ENCODE measurements around the gene ERICH6.
"Not testable (repeated sequence)": the region's sequence is repeated elsewhere in the genome, so short reads cannot be mapped to it uniquely, and the experiment has no call there.

The ERICH6 gene

DNA sequence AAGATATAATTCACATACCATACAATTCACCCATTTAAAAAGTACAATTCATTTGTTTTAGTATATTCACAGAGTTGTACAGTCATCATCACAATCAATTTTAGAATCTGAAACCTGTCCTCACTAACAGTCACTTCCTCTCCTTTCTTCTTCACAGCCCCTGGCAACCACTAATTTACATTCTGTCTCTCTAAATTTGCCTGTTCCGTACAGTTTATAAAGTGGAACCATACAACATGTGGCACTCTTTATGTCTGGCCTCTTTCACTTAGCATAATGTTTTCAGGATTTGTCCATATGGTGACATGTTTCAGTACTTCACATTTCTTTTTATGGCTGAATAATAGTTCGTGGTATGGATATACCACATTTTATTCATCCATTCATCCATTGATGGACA is 22.7 kb downstream of the ERICH6 start:
- DNase-seq = no peak

DNA sequence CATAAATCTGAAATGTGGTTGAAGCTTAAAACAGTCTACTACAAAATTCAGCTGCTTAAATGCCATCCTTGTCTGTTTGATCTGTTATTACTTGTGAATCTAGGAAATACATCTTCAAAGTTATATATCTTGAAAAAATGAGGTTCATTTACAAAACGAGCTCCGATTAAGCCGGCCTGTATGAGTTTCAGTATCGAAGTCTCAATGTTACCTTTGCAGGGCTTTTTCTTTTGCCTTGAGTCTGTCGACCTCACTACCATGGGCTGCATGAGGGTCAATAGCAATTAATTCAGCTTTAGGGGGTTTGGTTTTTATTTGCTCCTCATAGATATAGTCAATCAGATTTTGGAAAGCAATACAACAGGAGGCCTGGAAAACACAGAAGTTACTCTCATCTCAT is 23.2 kb downstream of the ERICH6 start:
- no peak for DNase-seq

DNA sequence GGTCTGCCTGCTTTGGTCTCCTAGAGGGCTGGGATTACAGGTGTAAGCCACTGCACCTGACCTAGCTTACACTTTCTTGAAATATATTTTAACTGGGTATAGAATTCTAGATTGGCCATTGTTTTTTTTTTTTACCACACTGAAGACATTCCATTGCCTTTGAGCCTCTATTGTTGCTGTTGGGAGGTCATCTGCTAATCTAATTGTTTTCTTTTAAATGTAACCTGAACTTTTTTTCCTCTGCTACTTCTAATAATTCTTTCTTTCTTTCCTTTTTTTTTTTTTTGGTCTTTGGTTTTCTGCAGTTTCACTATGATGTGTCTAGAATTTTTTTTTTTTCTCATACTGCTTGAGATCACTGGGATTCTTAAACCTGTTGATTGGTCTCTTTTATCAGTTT is 28.1 kb downstream of the ERICH6 start:
- no peak for DNase-seq

- no peak for DNase-seq
These were observed 29.8 kb downstream of the ERICH6 start for GRCh38 chr3:150673966-150674365.

DNA sequence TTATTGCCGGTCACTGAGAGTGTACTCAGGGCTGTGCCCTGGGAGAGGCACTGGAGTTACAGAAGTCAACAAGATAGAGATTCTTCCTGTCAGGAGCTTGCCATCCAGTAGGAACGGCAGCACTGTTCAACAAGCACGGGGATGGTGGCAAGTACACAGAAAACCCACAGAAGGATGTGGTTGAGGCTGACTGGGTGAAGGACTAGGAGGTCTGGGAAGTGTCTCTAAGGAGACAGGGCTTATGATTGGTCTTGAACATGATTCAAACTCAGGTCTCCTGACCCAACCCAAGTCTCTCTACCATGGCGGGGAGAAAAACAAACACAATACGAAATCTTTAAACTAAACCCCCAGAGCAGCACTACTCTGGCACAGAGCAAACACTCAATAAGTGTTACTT is 37.6 kb downstream of the ERICH6 start:
- no peak for DNase-seq

DNA sequence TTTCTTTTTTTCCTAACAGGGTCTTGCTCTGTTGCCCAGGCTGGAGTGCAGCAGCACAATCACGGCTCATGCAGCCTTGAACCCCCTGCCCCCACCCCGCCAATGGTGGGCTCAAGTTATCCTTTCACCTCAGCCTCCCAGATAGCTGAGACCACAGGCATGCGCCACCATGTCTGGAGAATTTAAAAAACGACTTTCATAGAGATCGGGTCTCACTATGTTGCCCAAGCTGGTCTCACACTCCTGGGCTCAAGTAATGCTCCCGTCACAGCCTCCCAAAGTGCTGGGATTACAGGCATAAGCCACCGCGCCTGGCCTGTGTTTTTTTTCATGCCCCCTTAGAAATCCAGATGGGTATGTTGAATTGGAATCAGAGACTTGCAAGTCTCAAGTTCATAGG is 40.3 kb downstream of the ERICH6 start:
- DNase-seq = no peak

- DNase-seq = no peak
These were observed 41.1 kb downstream of the ERICH6 start for GRCh38 chr3:150662410-150663200.

DNA sequence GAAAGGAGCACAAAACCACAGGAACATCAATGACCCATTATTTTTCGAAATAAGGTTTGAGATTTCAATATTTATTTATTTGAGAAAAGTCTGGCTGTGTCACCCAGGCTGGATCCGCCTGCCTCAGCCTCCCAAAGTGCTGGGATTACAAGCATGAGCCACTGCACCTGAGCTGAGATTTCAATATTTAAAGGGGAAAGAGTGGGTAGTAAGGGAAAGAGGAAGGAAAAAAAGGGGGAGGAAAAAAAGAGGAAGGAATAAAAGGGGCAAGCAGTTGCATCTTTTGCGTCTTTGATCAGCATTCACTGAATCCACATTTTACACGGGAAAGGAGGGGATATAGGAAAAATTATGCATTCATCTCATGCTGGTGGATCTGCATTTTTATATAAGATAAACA is 47.4 kb downstream of the ERICH6 start:
- DNase-seq = no peak

DNA sequence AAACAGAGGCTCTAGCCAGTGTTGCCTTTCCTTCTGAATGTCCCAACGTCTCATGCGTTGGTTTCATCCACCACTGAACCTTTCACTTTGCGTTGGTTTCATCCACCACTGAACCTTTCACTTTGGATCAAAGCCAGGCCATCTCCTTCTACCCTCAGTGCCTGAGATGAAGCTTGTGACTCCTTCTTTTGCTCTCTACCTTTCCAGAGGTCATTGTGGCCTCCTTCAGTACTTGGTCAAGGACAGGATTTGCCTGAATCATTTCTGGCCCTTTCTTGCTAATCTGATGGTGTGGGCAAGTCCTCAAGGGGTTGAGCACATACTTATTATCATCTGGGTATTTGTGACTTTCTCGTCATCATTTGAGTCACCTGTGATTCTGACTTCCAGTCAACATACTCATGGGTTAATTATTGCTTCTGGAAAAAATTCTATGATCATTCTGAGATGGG is 50.6 kb downstream of the ERICH6 start:
- DNase-seq = no peak

- DNase-seq = no peak
These were observed 63.5 kb downstream of the ERICH6 start for GRCh38 chr3:150640256-150640655.

DNA sequence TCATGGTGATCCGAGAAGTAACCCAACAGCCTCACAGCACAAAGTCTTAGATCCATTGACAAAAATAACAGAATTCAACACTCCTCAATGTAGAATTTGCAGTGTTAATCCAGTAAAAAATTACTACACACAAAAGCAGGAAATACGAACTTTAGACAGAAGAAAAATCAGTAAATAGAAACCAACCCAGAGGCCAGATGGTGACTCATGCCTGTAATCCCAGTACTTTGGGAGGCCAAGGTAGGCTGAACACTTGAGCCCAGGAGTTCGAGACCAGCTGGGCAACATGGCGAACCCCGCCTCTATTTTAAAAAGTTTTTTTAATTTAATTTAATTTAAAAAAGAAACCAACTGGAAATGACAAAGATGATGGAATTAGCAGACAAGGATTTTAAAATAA is 64.5 kb downstream of the ERICH6 start:
- DNase-seq = no peak

DNA sequence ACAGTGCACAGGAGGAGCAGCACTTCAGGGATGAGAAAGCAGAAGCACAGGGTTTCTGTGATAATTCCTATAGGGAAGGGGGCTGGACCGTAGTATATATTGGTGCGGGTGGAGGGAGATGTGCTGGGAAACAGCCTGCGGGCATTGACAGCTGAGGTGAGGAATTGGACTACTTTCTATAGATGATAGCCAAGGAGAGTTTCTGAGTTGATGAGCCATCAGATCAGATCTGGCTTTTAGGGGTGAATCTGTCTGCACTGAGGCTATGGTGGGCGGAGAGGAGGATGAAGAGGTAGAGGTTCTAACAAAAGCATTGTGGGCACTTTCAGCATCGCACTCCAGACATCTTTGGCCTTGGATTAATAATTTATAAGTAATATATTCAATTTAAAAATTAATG is 67.5 kb downstream of the ERICH6 start:
- DNase-seq = no peak

DNA sequence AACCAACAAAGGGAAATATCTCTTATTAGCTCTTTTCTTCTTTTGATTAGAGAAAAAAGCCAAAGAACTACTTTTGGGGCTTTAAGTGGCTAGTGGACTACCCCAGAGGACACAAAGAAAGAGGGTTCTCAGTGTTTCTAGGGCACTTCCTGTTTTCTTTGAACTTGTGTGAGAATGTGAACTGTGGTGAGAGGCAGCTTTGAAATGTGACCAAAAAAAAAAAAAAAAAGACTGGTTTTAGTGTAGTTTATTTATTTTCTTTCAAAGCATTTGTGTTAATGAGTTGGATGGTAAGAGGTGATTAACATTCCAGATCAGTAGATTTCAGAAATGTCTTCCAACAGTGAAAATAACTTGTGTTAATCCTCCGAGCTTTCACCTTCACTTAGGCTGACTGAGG is 68.2 kb downstream of the ERICH6 start:
- DNase-seq = no peak

DNA sequence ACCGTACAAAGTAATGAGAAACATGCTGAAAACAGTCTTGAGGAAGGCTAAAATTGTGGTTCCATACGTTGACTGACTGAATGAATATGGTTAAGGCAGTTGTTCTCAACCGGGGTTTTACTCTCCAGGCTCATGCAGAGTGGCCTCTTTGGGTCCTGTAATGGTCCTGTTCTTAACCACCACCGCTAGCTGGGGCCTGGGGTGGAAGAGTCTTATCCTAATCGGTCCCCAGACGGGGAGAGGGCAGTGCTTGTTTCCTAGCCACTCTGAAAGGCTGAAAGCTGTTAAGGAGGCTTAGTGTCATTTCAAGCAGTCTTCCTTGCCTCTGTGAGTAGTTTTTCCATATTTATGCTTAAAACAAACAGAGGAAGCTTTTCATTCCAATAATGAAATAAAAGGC is 68.6 kb downstream of the ERICH6 start:
- DNase-seq = no peak

GRCh38 chr3:150631515-150632221 is 72.1 kb downstream of the ERICH6 start:
- DNase-seq = no peak

- DNase-seq = no peak
These were observed 76.2 kb downstream of the ERICH6 start for GRCh38 chr3:150627557-150627956.

DNA sequence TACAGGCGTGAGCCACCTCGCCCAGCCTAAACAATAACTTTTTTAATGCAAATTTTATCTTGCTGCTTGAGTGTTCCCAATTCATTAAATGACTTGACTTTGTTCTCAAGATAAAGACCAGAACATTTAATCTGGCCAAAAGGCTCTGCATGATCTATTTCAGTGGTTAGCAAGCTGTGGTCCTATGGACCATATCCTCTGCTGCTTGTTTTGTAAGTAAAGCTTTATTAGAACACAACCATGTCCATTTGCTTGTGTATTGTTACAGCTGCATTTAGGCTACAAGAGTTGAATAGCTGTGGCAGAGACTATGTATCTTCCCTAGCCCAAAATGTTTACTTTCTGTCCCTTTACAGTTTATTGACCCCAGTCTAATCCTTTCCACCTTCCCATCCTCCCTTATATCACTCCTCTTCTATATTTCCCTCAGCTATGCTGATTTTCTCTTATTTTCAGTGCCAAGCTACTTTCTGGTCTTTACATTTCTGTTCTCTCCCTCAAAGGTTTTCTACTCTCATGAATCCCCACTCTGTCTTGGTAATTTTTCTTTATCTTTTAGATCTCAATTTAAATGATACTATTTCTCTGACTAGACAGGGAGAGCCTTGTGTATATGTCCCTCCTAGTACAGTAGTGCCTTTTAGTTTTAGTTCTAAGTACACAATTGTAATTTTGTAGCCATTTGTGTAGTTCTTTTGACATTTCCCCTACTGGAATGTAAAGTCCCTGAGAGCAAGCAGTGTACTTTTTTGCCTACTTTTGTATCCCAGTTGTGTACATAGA is 77.4 kb downstream of the ERICH6 start:
- no peak for DNase-seq

DNA sequence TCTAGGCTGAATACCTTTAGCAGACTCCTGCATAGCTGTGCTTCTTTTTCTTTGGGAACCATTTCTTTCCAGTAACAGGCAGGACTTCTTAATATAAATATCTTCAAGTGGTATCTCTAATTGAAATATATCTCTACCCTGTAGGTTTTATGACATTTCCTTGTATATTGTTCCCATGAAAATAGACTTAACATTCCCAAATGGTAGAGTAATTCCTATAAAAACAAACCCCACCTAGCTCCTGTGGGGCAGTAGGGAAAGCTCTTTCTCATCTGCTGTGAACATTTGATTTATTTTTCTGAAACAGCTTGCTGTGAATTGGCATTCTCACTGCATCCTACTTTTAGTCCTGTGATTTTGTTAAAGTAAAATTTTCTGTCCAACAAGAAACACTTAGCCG is 79.8 kb downstream of the ERICH6 start:
- peak; percentile 31 for DNase-seq

DNA sequence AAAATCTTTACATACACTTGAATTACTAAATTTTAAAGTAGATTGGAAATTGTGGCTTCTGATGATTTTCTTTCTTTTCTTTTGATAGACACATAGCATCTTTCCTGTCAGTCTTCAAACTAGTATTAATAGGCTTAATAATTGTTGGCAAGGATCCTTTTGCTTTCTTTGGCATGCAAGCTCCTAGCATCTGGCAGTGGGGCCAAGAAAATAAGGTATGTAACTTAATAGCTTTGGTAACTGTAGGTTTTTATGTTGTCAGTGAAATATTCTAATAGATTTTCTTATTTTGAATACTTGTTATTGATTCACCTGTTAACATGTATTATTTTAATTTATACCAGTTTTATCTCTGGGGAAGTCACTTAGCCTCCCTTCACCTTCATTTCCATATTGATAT is 80.8 kb downstream of the ERICH6 start:
- DNase-seq = not testable (repeated sequence)

- no peak for DNase-seq
These were observed 83.6 kb downstream of the ERICH6 start for GRCh38 chr3:150620002-150620689.

- no peak for DNase-seq
These were observed 89.8 kb downstream of the ERICH6 start for GRCh38 chr3:150613709-150614480.

DNA sequence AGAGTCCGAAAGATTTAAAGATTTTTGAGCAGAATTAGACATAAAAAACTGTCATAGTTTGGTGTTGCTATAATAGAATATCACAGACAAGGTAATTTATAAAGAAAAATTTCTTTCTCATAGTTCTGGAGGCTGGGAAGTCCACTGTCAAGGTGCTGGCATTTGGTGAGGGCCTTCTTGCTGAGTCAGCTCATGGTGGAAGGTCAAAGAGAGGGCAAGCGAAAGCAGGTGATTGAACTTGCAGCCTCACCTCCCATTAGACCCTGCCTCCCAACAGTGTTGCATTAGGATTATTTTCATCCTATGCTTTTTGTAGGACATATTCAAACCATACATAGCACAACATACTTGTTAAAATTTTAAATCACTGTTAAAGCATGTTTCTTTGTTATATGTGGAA is 90.7 kb downstream of the ERICH6 start:
- DNase-seq = no peak

Measured in fibroblast of skin of right biceps (primary cell).